Astrocyte of the spinal cord (primary cell): ENCODE data around the gene VASP.

Experiments used
- DNase-seq: peaks from one replicate; pipeline ENCODE4 v3.0.0; 2011; ENCODE audit warnings: low read depth, low spot score
- H3K4me3 ChIP-seq: 2 replicates; pipeline ENCODE4 v1.5.1; 2011; ENCODE audit warnings: low read depth, mild to moderate bottlenecking, low read length, moderate library complexity
- in situ Hi-C: cut with HindIII; loops from 2 replicates; pipeline ENCODE4 v1.10.0; 2017; ENCODE audit warnings: low sequenced_read_pairs
- TF ChIP-seq, protein P1 (sequence below): IDR thresholded peaks from 2 replicates; pipeline ENCODE4 v1.5.1; 2012; ENCODE audit warnings: low read depth, mild to moderate bottlenecking, low read length, inconsistent platforms

The VASP gene

DNA sequence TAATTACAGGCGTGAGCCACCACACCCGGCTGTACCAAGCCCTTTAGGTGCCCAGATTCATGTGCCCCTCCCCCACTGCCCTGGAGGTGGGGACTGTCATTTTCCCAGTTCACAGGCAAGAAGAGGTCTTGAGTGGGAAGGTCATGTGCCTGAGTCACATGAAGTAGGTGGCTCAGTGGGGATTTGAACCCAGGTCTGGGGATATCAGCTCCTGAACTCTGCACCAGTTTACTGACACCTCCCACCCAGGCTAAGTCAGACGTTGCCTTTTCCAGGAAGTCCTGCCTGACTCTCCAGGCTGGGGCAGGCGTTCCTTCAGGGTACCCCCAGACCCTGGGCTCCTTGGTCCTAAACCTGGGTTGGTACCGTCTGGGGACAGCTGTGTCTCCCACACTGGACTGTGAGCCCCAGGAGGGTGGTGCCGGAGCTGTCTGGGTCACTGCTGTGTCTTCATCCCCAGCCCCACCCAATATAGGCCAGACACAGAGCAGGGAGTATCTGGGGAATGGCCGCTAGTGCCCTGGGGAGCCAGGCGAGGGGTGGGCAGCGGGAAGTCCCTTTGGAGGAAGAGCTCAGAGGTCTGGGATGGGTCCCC, 8.6 kb downstream of the VASP start:
- TF ChIP-seq, protein P1, sequence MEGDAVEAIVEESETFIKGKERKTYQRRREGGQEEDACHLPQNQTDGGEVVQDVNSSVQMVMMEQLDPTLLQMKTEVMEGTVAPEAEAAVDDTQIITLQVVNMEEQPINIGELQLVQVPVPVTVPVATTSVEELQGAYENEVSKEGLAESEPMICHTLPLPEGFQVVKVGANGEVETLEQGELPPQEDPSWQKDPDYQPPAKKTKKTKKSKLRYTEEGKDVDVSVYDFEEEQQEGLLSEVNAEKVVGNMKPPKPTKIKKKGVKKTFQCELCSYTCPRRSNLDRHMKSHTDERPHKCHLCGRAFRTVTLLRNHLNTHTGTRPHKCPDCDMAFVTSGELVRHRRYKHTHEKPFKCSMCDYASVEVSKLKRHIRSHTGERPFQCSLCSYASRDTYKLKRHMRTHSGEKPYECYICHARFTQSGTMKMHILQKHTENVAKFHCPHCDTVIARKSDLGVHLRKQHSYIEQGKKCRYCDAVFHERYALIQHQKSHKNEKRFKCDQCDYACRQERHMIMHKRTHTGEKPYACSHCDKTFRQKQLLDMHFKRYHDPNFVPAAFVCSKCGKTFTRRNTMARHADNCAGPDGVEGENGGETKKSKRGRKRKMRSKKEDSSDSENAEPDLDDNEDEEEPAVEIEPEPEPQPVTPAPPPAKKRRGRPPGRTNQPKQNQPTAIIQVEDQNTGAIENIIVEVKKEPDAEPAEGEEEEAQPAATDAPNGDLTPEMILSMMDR, result no peak
- no peak for DNase-seq
- no peak overlapping the region for H3K4me3 ChIP-seq
- in situ Hi-C loops, result no loop called here

DNA sequence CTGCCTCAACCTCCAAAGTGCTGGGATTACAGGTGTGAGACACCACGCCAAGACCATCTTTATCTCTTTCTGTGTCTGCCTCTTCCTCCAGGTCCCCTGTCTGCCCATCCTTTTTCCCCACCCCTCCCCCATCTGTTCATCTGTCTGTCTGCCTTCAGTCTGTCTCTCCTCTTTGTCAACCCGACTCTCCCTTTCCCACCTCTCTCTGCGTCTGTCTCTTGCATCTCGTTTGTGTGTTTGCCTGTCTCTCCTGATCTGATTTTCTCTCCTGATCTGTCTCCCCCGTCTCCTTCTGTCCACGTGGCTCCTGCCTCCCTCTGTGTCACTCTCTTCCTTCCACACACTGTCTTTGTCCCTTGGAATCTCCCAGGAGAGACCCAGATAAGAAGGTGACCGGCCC, 10.0 kb downstream of the VASP start:
- TF ChIP-seq, protein P1, result no peak
- no peak overlapping the region for H3K4me3 ChIP-seq
- no peak for DNase-seq
- in situ Hi-C loops, result no loop called here

DNA sequence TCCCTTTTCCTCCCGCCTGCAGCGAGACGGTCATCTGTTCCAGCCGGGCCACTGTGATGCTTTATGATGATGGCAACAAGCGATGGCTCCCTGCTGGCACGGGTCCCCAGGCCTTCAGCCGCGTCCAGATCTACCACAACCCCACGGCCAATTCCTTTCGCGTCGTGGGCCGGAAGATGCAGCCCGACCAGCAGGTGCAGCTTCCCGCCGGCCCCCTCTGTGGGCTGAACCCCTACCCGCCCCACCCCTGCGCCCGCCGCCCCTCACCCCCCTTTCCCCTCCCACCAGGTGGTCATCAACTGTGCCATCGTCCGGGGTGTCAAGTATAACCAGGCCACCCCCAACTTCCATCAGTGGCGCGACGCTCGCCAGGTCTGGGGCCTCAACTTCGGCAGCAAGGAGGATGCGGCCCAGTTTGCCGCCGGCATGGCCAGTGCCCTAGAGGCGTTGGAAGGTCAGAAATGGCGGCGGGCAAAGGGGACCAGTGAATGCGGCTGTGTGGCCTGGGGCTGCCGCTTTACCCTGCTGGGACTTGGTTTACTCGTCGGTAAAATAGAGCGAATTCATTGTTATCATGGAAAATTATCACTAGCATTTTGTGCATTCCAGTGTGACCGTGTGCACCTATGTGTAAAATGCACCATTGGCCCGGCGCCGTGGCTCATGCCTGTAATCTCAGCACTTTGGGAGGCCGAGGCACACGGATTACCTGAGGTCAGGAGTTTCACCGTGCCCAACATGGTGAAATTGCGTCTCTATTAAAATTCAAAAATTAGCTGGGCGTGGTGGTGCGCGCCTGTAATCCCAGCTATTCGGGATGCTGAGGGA, 10.6 kb downstream of the VASP start:
- no peak for DNase-seq
- TF ChIP-seq, protein P1, result no peak
- H3K4me3 ChIP-seq, result no peak overlapping the region
- in situ Hi-C loops, result no loop called here

DNA sequence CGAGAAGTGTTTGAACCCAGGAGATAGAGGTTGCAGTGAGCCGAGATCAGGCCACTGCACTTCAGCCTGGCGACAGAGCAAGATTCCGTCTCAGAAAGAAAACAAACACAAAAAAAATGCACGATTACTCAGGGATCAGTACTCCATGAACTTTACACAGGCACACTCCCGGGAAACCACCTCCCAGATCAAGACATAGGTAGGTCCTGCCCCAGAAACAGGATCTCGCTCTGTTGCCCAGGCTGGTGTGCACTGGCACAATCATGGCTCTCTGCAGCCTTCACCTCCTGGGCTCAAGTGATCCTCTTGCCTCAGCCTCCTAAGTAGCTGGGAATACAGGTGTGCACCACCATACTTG, 11.2 kb downstream of the VASP start:
- in situ Hi-C loops, result no loop called here
- DNase-seq, result no peak
- no peak overlapping the region for H3K4me3 ChIP-seq
- TF ChIP-seq, protein P1, result no peak

DNA sequence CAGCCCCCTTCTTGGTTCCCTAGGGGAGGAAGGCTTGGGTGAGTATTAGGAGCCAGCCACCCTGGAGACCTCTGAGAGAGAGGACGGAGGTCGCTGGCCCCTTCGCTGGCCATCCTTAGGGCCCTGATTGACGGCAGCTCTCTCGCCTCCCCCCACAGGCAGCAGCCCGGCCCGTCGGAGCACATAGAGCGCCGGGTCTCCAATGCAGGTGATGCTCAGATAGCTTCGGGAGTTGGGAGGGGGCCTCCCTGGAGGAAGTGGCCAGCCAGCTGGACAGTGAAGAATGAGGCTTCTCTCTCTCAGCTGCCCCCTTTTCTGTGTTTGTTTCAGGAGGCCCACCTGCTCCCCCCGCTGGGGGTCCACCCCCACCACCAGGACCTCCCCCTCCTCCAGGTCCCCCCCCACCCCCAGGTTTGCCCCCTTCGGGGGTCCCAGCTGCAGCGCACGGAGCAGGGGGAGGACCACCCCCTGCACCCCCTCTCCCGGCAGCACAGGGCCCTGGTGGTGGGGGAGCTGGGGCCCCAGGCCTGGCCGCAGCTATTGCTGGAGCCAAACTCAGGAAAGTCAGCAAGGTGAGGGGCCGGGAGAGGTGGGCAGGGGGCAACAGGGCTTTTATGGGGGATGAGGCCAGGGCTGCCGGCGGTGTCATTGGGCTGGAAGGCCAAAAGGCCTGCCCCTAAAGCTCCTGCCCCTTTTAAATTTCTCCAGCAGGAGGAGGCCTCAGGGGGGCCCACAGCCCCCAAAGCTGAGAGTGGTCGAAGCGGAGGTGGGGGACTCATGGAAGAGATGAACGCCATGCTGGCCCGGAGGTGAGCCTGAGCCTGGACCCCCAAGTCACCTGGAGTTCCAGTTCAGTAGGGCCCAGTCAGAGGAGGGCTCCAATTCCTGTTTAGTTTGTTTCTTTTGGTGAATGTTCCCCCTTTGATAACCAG, 15.0 kb downstream of the VASP start:
- H3K4me3 ChIP-seq, result no peak overlapping the region
- in situ Hi-C loops, result no loop called here
- TF ChIP-seq, protein P1, result no peak

DNA sequence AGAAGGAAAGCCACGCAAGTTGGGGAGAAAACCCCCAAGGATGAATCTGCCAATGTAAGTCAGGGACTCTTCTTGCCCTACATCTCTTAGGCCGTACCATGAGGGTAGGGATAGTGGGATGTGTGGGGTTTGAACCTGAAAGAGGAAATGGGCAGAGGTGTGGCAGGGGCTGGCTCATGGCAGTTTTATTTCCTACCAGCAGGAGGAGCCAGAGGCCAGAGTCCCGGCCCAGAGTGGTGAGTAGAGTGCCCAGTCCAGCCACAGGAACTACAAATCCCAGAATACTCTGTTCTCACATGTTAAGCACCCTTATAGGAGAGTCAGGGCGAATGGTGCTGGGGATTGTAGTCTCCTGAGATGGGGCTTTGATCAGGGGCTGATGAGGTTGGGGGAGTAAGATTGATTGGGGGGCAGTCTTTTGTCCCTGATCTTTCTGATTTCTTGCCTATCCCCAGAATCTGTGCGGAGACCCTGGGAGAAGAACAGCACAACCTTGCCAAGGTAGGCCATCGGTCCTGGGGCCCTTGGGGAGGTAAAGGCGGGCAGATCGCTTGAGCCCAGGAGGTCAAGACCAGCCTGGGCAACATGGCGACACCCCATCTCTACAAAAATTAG, 16.5 kb downstream of the VASP start:
- in situ Hi-C loops, result no loop called here
- peak; percentile 82 for DNase-seq
- no peak overlapping the region for H3K4me3 ChIP-seq
- TF ChIP-seq, protein P1, result peak; percentile 89

More for the DNA sequence above, 15.0 kb downstream of the VASP start:
- DNase-seq, result no peak
